ENCODE results near the gene TP53I13.

The TP53I13 gene

GRCh38 chr17:29569245-29569950, 897 bp downstream of the TP53I13 start:
- H3K4me3 ChIP-seq (ENCODE audit: low read depth in 1 of 2, low read length in 1 of 2) = peak overlapping the region; percentile 72 to 73
- no peak for TF ChIP-seq CTCF (IDR thresholded peaks at IDR 0.05)
- peaks cover 63% of the 10 kb centered on the region for H3K27me3 ChIP-seq
- peaks cover 35 to 45% of the 10 kb centered on the region in 2 experiments for H3K4me1 ChIP-seq (ENCODE audit: control insufficient read depth in 1 of 2, insufficient read depth in 1 of 2, low read depth in 1 of 2, low read length in 1 of 2)
- peak overlapping the region; percentile 25 for H3K27ac ChIP-seq
- peaks cover 8% of the 10 kb centered on the region for H3K36me3 ChIP-seq
- H3K9me3 ChIP-seq = no peaks in the 10 kb centered on the region

GRCh38 chr17:29570521-29570920, 2.0 kb downstream of the TP53I13 start:
- Histone ChIP-seq H3K36me3 (peaks cover 19% of the 10 kb centered on the region), H3K27ac (no peak overlapping the region)

GRCh38 chr17:29571486-29571882, 3.0 kb downstream of the TP53I13 start:
- peaks cover 42% of the 10 kb centered on the region for H3K27me3 ChIP-seq
- H3K4me1 ChIP-seq (ENCODE audit: control insufficient read depth in 1 of 2, insufficient read depth in 1 of 2, low read depth in 1 of 2, low read length in 1 of 2) = peaks cover 24 to 33% of the 10 kb centered on the region in 2 experiments
- H3K27ac ChIP-seq = no peak overlapping the region
- no peak for TF ChIP-seq CTCF (IDR thresholded peaks at IDR 0.05)
- no peaks in the 10 kb centered on the region for H3K9me3 ChIP-seq
- H3K36me3 ChIP-seq = peaks cover 29% of the 10 kb centered on the region
- H3K4me3 ChIP-seq (ENCODE audit: low read depth in 1 of 2, low read length in 1 of 2) = no peak overlapping the region

More at GRCh38 chr17:29570521-29570920, 2.0 kb downstream of the TP53I13 start:
- no peak for TF ChIP-seq CTCF (IDR thresholded peaks at IDR 0.05)
- Histone ChIP-seq H3K4me1 (ENCODE audit: control insufficient read depth in 1 of 2, insufficient read depth in 1 of 2, low read depth in 1 of 2, low read length in 1 of 2) (peaks cover 33 to 43% of the 10 kb centered on the region in 2 experiments), H3K27me3 (peaks cover 52% of the 10 kb centered on the region), H3K9me3 (no peaks in the 10 kb centered on the region), H3K4me3 (ENCODE audit: low read depth in 1 of 2, low read length in 1 of 2) (no peak overlapping the region)

DNA sequence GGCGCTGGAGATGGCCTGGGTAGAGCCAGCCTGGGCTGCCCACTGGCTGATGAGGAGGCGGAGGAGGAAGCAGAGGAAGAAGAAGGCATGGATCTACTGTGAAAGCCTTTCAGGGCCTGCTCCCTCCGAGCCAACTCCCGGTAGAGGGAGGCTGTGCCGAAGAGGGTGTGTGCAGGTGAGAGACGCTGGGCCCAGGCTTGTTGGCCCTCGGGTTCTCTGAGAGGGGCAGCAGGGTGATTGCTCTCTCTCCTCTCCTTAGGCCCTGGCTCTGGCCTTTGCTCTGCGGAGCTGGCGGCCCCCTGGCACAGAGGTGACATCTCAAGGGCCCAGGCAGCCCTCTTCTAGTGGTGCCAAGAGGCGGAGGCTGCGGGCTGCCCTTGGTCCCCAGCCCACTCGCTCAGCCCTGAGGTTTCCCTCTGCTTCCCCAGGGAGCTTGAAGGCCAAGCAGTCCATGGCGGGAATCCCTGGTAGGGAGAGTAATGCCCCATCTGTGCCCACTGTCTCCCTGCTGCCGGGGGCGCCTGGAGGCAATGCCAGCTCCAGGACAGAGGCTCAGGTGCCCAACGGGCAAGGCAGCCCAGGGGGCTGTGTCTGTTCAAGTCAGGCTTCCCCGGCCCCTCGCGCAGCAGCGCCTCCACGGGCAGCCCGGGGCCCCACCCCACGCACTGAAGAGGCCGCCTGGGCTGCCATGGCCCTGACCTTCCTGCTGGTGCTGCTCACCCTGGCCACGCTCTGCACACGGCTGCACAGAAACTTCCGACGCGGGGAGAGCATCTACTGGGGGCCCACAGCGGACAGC, 3.6 kb downstream of the TP53I13 start:
- peaks cover 35% of the 10 kb centered on the region for H3K36me3 ChIP-seq
- no peak for TF ChIP-seq CTCF (IDR thresholded peaks at IDR 0.05)
- H3K27me3 ChIP-seq = peaks cover 36% of the 10 kb centered on the region
- H3K4me1 ChIP-seq (ENCODE audit: control insufficient read depth in 1 of 2, insufficient read depth in 1 of 2, low read depth in 1 of 2, low read length in 1 of 2) = peaks cover 20 to 27% of the 10 kb centered on the region in 2 experiments
- H3K4me3 ChIP-seq (ENCODE audit: low read depth in 1 of 2, low read length in 1 of 2) = peak overlapping the region in 1 of 2 experiments; percentile 18
- H3K27ac ChIP-seq = no peak overlapping the region
- H3K9me3 ChIP-seq = no peaks in the 10 kb centered on the region

- Histone ChIP-seq H3K4me1 (ENCODE audit: control insufficient read depth in 1 of 2, insufficient read depth in 1 of 2, low read depth in 1 of 2, low read length in 1 of 2) (peaks cover 12 to 19% of the 10 kb centered on the region in 2 experiments), H3K4me3 (ENCODE audit: low read depth in 1 of 2, low read length in 1 of 2) (peak overlapping the region in 1 of 2 experiments; percentile 18), H3K27me3 (peaks cover 28% of the 10 kb centered on the region), H3K9me3 (no peaks in the 10 kb centered on the region), H3K36me3 (peaks cover 43% of the 10 kb centered on the region), H3K27ac (no peak overlapping the region)
- no peak for TF ChIP-seq CTCF (IDR thresholded peaks at IDR 0.05)
These were observed 4.4 kb downstream of the TP53I13 start for GRCh38 chr17:29572691-29573557.
